Measurements from ENCODE around the gene CHST8.

Gene CHST8

DNA sequence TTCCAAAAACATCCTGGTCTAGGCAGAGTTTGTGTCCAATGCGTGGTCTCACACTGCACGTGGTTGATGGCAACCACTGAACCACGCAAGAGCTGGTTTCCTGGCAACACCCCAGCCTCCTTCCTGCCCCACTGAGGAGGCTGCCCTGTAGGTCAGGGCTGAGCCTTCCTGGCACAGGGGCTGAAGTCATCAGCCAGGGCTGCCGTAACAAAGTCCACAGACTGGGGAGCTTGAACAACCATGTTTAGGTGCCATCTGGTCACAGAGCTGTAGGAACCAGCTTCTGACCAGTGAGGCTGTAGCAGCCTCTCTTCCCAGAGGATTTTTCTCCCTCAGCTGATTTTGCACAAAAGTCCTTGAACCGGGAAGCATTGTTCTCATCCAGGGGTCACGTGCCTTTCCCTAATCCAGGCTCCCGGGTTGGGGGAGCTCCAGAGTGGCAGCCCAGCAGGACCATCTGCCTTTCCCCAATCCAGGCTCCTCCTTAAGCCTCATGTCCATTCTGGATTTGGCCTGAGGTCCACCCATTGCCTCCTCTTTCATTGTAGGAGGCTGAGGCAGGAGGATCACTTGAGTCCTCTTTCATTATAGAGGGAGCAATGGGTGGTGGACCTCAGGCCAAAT, 53.9 kb downstream of the CHST8 start:
- no peak for DNase-seq

DNA sequence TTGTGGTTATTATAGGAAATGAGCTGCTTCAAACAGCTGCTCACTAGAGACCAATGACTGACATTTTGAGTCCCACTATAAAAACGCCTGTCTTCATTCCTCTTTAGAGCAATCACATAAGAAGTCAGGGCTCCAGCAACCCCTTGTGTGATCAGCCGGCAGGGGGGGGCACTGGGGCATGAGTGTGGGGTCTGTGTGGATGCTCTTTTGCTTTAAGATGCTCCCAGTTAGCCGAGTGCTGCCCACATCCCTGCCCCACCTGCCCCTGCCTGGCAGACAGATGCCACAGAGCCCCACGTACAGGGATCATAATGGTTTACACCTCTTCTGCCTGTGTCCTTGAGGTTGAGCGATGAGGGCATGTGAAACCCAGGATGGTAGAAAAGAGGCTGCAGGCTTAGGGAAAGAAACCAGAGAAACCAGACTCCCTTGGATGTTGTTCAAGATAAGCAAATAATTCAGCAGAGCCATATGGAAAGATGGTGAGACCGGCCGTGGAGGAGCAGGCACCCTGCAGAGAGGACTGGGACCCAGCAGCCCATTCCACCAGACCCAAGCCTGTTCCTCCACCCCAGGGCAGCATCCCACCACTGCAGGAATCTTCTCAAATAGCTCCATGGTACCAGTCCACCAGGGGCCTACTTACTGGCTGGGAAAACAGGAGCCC, 55.4 kb downstream of the CHST8 start:
- DNase-seq: no peak

DNA sequence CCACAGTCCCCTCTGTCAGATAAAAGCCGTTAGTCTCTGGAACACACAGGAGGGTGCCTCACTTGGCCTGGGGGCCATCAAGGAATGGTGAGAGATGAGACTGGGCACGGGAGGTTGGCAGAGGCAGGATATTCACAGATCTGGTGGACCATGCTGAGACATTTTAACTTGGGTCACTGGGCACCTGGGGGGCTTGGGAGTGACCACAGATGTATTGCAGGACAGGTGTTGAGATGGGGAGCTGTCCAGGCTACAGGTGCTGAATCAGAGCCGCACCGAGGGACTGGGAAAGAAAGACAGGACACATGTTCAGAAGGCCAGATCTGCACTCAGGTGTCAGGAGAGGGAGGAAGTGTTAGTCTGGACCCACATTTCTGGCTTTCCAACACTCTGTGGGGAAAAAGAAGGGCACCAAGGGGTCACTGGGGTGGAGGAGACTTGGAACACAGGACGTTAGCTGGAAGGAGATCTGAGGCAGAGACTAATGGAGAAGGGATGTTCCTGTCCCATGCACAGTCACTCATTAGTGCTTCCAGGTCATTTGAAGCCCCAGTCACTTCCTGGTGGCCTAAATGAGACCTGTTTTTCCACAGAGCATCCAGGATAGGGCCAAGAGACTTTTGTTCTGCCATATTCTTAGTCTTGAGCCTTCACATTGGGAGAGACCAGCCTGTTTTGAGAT, 56.1 kb downstream of the CHST8 start:
- DNase-seq: no peak

DNA sequence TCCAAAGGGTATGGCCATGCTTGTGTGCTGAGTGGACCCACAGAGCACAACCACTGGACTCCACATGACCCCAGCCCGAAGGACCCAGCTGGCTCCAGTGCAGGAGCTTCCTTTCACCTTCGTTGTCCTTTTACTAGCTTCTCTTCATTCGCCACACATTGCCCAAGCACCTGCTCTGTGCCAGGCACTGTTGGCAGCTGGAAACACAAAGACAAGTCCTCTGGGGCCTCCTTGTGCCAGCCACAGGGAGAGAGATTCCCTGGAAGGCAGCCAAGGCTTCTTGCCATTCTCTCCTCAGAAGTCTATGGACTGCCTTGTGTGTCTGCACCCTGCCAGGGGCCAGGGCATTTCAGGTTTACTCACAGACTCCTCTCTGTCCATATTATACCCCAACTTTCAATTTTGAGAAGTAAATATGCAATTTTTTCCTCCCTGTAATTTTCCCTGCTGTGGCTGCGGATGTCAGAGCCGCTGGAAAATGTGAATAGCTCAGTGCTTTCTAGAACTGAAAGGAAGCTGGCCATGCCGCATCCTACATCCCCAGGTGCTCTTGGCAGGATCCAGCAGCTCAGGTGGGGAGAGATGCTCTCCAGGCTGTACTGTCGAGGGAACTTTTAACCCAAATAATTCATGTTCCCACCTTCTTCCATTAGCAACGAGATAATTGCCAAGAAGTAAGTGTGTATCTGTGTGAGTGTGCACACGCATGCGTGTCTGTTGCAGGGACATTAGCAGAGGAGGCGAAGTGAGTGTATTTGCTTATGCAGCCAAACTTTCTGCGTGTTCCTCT, 57.2 kb downstream of the CHST8 start:
- no peak for DNase-seq

DNA sequence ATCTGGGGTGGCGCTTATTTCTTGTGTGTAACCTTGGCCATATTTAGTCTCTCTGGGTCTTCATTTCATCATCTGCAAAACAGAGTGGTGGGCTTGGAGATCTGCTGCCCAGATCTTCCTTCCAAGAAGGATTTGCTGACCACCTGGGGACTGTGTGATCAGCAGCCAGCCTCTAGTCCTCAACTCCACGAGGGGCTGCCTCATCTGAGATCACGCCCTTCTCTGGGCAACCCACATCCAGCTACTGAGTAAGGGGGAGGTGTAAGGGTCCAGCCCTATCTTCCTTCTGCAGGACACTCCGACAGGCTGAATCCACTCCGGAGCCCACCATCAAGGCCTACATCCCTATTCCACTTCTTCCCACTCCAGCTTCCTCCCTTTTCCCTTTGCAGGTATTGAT, 57.9 kb downstream of the CHST8 start:
- DNase-seq: no peak

DNA sequence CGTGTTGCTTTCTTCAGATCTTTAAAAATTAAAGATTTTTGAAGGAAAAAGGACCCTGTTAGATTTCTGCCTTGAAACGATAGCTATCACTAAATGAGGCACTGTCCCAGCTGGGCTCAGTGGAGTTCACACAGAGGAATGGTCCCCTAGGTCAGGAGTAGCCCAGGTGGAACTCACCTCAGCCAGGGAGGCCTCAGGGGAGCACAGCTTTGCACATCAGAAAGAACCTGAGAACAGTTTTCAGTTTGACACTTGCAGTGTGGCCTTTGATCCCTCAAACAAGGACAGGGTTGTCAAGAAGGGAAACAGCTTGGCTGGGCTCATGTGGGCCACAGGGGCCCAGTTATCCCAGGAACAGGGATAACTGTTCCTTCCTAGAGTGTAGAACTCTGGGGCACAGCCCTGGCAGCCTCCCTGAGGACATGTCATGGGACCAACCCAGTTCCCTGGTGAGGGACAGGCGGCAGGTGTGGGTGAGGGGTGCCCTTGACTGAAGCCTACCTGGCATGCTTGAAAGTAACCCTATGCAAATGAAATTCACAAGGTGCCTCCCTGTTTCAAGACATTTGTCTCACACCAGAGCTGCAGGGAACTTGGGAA, 59.4 kb downstream of the CHST8 start:
- DNase-seq: no peak

DNA sequence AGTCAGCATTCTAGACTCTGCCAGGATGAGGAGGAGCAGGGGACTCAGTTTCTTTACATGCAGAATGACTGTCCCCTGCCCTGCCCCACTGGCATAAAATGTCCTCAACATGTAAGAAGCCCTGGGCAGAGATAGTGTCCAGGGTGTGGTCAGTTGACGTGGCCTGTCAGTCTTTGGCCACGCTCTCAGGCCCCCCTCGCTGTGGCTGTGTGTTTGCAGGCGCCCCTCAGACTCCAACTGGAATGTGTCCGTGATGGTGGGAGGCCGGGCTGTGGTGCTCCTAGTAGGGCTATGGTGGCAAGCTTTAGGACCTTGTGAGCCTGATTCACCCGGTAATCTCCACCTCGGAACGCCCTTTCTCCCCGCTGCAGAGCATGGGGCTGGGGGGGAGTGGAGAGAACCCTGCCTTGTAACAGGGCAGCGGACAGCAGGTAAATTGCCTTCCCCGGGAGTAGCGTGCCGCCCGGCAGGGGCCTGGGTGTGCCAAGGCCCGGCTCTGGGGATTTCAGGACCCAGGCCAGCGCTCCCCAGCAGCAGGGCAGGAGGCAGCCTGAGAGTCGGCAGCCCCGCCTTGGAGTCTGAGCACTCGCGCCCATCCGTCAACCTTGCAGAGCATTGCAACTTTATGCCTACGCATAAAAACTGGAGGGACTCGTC, 62.3 kb downstream of the CHST8 start:
- DNase-seq: no peak

DNA sequence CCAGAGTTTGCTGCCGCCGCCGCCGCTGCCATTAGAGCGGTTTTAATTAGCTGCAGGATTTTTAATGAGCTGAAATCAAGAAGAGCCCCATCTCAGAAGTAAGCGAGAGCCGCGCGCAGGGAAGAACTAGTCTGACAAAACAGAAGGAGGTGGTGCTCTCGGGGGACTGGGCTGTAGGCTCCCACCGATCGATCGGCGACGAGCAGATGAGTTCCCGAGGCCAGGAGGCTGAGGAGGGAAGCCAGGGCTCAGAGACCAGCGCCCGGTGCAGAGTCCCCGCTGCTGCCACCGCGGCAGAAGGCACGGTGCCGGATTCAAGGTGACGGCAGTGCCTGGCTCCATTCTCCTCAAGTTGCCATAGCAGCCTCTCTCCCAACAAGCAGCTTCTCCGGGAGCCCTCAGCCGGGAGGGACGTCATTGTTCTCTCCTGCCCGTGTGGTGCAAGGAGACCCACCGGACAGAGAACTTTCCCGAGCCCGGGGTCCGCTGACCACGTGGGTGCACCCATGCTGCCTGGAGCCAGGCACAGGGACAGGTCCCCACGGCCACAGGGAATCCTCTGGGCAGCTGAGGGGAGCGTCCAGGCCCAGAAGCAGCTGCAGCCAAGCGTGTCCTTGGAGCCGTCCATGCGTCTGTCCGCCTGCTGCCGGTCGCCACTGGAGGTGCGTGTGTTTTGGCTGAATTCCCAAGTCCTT, 62.9 kb downstream of the CHST8 start:
- no peak for DNase-seq

DNA sequence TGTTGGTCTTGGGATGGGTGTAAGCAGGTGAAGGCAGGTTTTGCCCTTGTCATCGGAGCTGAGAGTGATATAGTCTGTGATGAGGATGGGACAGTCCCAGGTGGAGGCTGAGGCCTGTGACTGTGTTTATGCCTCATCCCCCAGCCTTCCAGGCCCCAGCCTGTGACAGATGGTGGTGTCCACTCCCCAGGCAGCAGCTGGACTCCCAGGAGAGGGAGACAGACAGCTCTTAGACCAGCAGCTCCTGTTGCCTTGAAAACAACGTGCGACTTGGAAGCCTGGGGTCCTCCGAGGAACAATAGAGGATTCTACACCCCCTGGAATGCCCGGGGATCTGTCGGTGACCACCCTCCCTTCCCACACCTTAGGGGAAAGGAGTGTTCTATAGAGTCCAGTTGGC, 63.8 kb downstream of the CHST8 start:
- DNase-seq: no peak

DNA sequence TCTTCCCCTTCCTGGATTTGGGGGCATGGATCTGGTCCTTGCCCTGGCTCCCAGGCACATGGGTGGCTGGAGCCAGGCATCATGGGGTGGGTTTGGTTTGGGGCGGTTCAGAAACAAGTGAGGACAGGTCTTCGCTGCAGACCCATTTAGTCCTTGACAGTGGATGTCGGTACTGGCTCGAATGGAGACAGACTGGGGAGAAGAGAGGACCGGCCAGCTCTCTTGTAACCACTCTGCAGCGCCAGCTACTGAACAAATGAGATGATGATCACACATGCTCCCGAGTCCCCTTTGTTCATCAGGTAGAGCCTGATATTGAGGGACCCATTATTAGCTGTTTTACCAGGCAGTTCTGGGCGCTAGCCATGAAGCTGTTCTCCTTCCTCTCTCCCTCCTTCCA, 64.5 kb downstream of the CHST8 start:
- DNase-seq: no peak

DNA sequence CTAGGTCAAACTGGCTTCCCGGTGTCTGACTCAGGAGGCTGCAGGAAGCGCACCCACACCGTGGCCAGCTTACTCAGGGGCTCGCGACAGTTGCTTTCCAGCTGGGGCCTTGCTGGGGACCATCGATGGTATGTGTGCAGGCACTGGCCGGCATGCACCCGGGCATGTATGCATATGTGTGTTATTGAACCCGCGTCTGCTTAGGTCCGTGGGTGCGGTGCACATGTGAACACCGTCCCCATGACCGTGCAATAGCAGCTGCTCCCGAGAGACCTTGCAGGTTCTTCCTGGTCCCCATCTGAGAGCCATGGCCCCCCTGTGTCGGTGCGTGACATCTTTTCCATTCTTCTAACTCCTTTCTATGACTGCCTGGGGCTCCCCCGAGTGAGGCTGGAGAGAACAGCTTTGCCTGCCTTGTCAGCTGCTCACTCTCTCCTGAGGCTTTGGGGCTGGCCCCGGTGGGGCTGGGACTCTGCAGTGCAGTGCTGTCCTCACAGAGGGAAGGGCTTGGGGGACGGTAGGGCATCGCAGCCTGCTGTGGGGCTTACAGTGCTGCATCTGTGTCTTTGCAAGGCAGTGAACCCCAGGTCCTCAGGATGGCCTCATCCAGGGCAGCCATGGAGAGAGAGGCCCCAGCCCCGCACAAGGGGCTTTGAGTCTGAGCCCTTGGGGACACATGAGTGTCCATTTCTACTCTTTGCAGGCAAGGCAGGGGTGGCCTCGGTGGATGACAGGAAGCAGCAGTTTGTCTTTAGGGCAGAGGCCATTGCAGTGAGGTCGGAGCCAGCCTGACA, 65.1 kb downstream of the CHST8 start:
- no peak for DNase-seq

DNA sequence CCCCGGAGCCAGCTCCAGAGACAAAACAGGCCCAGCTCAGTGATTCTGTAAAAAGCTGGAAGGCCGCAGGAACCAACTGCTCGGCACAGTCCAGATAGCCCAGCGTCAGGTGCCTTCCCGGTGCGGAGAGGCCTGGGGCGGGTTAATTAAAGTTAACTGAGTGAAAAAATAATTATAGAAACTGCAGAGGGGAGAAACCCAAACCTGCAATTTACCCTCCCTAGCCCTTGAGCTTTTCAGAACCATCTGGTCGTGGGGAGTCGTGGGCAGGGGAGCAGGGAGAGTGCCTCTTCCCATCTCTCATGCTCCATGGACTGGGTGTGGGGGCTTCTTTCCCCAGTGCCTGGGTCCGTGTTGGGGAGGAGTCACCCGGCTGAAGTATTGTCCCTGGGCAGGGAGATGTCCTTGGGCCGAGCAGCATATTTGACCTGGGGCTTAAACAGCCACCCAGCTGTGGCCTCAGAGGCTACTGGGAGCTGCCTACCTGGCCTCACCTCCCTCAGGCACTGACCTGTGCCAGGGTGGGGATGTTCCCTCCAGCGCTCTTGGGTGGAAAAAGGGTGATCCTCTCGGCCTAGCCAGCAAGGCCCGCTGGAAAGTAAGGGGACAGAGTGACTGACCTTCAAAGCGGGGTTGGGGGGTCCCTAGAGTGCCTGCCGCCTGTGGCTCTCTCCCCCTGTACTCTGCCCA, 65.9 kb downstream of the CHST8 start:
- DNase-seq: no peak

DNA sequence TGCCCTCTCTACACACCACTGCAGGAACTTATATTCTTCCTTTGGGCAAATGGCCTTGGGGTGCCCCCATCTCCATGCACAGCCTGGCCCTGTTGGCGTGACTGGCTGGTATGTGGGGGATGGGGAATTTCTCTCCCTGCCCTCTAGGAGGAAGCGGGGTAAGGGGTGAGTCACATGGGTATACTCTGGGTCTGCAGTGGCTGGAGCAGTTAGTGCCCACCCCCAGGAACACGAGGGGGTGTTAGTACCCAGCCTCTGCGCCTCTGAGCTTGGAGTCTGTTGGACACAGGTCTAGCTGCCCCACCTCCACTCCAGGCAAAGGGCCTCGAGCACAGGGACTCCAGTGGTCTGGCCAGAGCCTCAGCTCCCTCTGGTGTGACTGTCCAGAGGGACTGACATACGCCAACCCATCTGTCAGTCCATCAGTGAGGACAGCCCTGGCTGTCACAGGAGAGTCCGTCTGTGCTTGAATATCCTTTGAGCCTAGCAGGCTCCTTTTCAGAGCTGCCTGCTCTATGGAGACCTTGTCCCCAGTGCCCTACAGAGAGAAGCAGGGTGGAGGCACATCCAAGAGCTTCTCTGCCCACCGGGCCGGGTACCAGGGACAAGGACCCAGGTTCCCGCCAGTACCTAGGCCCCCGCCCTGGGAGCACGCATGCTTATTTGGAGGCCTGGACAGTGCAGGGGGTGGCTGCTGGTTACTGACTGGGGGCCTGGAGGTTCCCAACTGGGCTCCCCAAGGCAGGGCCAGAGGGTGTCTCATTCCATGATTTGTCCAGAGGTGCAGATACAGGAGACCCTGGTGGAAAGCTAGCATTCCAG, 66.6 kb downstream of the CHST8 start:
- no peak for DNase-seq

DNA sequence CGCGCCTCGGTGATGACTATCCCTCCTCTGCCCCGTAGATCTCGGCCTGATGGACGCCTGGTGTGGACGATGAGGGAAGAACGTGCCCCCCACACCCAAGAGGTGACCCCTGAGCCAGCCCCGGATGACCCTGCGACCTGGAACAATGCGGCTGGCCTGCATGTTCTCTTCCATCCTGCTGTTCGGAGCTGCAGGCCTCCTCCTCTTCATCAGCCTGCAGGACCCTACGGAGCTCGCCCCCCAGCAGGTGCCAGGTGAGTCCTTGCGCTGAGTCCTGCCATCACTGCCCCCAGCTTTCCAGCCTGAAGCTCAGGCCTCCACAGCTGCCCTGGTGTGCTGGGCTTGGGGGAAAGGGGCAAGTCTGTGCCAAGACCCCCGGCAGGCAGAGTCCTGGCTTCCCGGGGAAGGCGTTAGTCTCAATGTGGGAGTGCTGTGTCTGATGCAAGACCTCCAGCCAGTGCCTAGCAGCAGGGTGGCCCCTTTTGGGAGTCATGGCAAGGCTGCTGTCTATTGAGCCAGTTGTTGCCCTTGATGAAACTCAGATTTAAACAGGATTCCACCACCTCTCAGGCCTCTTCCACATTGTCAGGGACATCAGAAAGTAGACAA, 67.5 kb downstream of the CHST8 start:
- no peak for DNase-seq

DNA sequence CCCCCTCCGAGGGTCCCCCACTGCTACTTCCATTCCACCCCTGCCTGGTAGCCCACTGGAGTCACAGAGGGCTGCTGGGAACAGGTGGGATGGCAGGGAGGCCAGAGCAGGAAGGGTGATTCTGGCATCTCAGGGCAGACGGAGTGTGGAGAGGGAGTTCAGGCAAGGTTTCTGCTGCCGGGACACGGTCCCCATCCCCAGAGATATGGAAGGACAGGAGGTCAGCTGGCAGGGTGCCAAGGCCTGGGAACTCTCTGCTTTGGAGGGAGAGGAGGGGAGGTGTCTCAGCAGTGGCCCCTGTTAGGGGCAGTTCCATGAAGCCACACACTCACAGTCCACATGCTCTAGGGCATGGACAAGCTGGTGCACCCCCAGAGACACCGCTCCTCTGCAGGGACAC, 68.1 kb downstream of the CHST8 start:
- no peak for DNase-seq

DNA sequence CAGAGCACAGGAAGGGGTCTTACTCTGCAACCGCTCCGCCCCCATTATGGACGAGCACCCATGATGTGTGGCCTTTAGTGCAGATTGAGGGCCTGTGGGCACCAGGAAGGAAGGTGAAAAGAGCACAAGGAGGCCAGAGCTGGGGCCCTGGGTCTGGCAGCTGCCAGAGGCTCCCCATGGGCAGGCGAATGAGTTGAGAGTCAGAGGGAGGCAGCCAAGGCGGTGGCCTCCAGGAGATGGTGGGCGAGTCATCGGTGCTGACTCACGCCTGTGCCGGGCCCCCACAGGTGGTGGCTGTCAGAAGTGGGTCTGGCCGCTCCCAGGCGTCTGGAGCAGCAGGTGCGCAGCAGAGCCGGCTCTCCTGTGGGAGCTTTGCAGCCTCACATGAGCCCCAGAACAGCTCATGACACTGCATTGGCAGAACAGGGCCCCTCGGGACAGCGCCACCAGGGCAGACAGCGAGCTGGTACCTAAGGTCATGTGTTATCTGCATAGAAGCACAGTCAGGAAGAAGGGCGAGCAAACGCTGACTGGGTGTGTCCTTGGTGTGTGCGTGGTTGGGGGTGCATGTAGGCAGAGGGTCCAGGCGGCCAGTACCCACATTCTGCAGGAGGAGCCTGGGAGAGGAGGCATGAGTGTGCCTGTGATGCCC, 68.8 kb downstream of the CHST8 start:
- no peak for DNase-seq

DNA sequence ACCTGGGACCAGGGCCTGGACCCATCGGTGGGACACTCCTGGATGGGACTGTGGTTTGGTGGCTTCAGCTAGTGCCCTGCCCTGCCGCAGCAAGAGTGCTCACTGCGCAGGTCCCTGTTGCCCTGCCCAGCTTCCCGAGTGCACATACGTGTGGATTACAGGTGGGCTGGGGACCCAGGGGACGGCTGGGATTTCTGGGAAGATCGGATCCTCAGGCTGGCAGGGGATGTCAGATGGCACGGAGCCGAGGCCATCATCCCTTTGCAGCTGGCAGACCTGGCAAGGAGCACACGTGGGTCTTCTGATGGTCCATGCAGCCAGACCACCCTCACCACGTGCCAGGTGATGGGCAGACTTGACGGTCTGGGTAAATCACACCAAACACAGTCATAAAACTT, 69.3 kb downstream of the CHST8 start:
- DNase-seq: no peak

DNA sequence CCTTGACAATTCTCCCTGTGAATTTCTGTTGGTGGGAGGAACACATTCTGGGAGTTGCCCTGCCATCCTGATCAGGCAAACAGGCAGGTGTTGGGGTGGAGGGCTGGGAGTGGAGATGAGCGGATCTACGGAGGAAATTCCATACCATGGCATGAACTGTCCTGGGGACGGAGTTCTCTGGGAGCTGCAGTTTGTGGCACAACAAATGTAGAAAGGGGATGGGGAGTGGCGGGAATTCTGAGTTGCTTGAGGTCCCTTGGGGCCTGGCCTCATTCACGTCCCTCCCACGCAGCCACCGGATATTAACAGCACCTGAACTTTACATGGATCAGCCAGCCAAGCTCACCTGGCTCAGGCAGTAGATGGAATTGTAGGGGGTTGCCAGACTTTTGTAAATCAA, 70.0 kb downstream of the CHST8 start:
- DNase-seq: no peak

DNA sequence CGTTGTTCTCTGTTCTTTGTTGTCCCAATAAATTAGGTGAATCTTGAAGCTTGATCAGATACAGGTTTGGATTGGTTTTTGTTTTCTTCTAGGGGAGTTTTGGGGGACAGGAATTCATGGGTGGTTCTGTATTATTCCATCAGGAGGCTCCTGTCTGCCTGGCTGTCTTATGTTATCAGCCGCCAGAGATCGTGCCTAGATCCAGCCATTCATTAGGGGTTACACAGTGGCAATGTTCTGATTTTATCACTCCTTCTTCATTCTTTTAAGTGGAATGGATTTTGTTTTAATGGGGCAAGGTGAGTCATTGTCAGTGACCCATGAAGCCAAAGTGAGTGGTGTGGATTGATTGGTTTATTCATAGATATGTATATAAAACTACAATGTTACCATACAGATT, 71.9 kb downstream of the CHST8 start:
- no peak for DNase-seq
